ENCODE results near the gene CIAO2A. TPM values are rescaled to one million over a fixed set of nuclear protein-coding genes. Genes with fewer than 3 reads are reported as not detected.
"Not testable (repeated sequence)": the region's sequence is repeated elsewhere in the genome, so short reads cannot be mapped to it uniquely, and the experiment has no call there.

The CIAO2A gene
- total RNA-seq, 1 experiment from 2014 or later, result 74.4 TPM

DNA sequence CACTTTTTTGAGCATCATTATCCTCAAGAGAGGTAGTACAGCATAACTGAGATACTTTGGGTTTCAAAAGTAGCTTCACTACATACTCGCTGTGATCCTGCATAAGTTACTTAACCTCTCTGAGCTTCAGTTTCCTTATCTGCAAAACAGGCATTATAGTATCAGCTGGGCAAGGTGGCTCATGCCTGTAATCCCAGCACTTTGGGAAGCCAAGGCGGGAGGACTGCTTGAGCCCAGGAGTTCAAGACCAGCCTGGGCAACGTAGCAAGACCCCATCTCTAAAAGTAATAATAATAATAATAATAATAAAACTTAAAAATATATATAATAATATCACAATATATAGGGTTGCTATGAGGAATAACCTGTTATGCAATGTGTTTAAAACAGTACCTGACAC is 10.9 kb downstream of the CIAO2A start:
- TF ChIP-seq, protein P1, sequence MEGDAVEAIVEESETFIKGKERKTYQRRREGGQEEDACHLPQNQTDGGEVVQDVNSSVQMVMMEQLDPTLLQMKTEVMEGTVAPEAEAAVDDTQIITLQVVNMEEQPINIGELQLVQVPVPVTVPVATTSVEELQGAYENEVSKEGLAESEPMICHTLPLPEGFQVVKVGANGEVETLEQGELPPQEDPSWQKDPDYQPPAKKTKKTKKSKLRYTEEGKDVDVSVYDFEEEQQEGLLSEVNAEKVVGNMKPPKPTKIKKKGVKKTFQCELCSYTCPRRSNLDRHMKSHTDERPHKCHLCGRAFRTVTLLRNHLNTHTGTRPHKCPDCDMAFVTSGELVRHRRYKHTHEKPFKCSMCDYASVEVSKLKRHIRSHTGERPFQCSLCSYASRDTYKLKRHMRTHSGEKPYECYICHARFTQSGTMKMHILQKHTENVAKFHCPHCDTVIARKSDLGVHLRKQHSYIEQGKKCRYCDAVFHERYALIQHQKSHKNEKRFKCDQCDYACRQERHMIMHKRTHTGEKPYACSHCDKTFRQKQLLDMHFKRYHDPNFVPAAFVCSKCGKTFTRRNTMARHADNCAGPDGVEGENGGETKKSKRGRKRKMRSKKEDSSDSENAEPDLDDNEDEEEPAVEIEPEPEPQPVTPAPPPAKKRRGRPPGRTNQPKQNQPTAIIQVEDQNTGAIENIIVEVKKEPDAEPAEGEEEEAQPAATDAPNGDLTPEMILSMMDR (conservative IDR thresholded peaks at IDR 0.05), result no peak
- no CpG with 5 or more reads among the region's 3 CpGs for WGBS (ENCODE audit: extremely low coverage, insufficient read length, low lambda C conversion rate)
- Histone ChIP-seq H4K8ac (replicated peaks; ENCODE audit: insufficient read length, low read depth, low read length) (no peak overlapping the region), H2BK5ac (ENCODE audit: insufficient read length, low read length) (no peak overlapping the region), H3K56ac (ENCODE audit: insufficient read length, low read depth, low read length) (no peak overlapping the region), H2BK20ac (ENCODE audit: low read depth, low read length, poor library complexity, severe bottlenecking) (no peak overlapping the region), H3K9me3 (ENCODE audit: control insufficient read depth, low read depth, low read length) (no peaks in the 10 kb centered on the region), H3K23me2 (ENCODE audit: insufficient read length, low read depth, low read length, poor library complexity, severe bottlenecking) (no peaks in the 10 kb centered on the region), H2AFZ (ENCODE audit: low read length) (no peak overlapping the region), H2AK5ac (ENCODE audit: insufficient read length, low read length) (no peak overlapping the region), H3T11ph (ENCODE audit: low read length) (no peak overlapping the region), H3K14ac (ENCODE audit: insufficient read depth, low read length) (no peak overlapping the region), H3K9ac (ENCODE audit: extremely low read depth, insufficient read length, low read length) (no peak overlapping the region), H4K5ac (ENCODE audit: insufficient read length, low read depth, low read length) (no peak overlapping the region), H3K4me2 (ENCODE audit: insufficient read depth, insufficient read length, low read length) (no peak overlapping the region), H2BK12ac (ENCODE audit: insufficient read length, low read depth, low read length) (no peak overlapping the region), H3K79me1 (ENCODE audit: insufficient read depth, low read depth, low read length, poor library complexity, severe bottlenecking) (peaks cover 4% of the 10 kb centered on the region), H4K91ac (ENCODE audit: insufficient read length, low read depth, low read length) (no peak overlapping the region), H3K4ac (ENCODE audit: low read depth, low read length) (no peak overlapping the region), H4K20me1 (ENCODE audit: control insufficient read depth, insufficient read depth, insufficient read length) (no peaks in the 10 kb centered on the region), H3K23ac (ENCODE audit: insufficient read length, low read depth, low read length) (no peak overlapping the region), H3K27ac (ENCODE audit: insufficient read length, low read depth, low read length) (no peak overlapping the region), H2BK15ac (ENCODE audit: low read depth, low read length) (no peak overlapping the region), H3K79me2 (ENCODE audit: insufficient read depth, low read length) (no peaks in the 10 kb centered on the region; the same call in 1 of the 2 replicates), H3K4me1 (ENCODE audit: insufficient read depth, low read length) (no peaks in the 10 kb centered on the region), H3K18ac (ENCODE audit: insufficient read length, low read depth, low read length) (no peak overlapping the region), H3K27me3 (ENCODE audit: insufficient read depth, low read length) (no peaks in the 10 kb centered on the region), H2BK120ac (ENCODE audit: low read depth, low read length, poor library complexity, severe bottlenecking) (no peak overlapping the region)
- Mint-ChIP-seq H3K27ac (no peak overlapping the region), H3K4me1 (no peaks in the 10 kb centered on the region), H3K27me3 (ENCODE audit: low read depth) (no peaks in the 10 kb centered on the region), H3K9me3 (no peaks in the 10 kb centered on the region), H3K4me3 (no peak overlapping the region), H3K36me3 (ENCODE audit: insufficient read depth in 1 of 3, low read depth in 3 of 3) (peaks cover 15 to 30% (median 16%) of the 10 kb centered on the region in 3 experiments; a peak in 6 of 7 replicates)
- no peak for DNase-seq

DNA sequence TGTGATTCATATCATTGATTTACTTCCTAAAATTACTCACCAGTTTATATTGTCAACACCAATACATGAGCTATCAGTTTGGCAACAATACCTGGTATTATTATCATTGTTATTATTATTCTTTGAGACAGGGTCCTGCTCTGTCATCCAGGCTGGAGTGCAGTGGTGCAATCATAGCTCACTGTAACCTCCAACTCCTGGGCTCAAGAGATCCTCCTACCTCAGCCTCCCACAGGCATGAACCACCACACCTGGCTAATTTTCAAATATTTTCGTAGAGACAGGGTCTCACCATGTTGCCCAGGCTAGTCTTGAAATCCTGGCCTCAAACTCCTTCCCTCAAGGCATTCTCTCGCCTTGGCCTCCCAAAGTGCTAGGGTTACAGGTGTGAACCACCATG is 20.1 kb downstream of the CIAO2A start:
- no CpG with 5 or more reads among the region's 2 CpGs for WGBS (ENCODE audit: extremely low coverage, insufficient read length, low lambda C conversion rate)
- not testable (repeated sequence) for H3K23me2 ChIP-seq (ENCODE audit: insufficient read length, low read depth, low read length, poor library complexity, severe bottlenecking); H3K56ac ChIP-seq (ENCODE audit: insufficient read length, low read depth, low read length); H3K27ac ChIP-seq (ENCODE audit: insufficient read length, low read depth, low read length); H3K27me3 Mint-ChIP-seq (ENCODE audit: low read depth); H3K4me2 ChIP-seq (ENCODE audit: insufficient read depth, insufficient read length, low read length); H3K23ac ChIP-seq (ENCODE audit: insufficient read length, low read depth, low read length); H4K8ac ChIP-seq (replicated peaks; ENCODE audit: insufficient read length, low read depth, low read length); H3K9ac ChIP-seq (ENCODE audit: extremely low read depth, insufficient read length, low read length); H3K79me1 ChIP-seq (ENCODE audit: insufficient read depth, low read depth, low read length, poor library complexity, severe bottlenecking); H3K14ac ChIP-seq (ENCODE audit: insufficient read depth, low read length); H2BK15ac ChIP-seq (ENCODE audit: low read depth, low read length); H3K18ac ChIP-seq (ENCODE audit: insufficient read length, low read depth, low read length); H3K9me3 Mint-ChIP-seq; H3K79me2 ChIP-seq (ENCODE audit: insufficient read depth, low read length); H4K91ac ChIP-seq (ENCODE audit: insufficient read length, low read depth, low read length); DNase-seq; H2BK120ac ChIP-seq (ENCODE audit: low read depth, low read length, poor library complexity, severe bottlenecking); H2AFZ ChIP-seq (ENCODE audit: low read length); H2AK5ac ChIP-seq (ENCODE audit: insufficient read length, low read length); H3K27me3 ChIP-seq (ENCODE audit: insufficient read depth, low read length); H2BK12ac ChIP-seq (ENCODE audit: insufficient read length, low read depth, low read length); H2BK5ac ChIP-seq (ENCODE audit: insufficient read length, low read length); H4K20me1 ChIP-seq (ENCODE audit: control insufficient read depth, insufficient read depth, insufficient read length); H3K27ac Mint-ChIP-seq; H2BK20ac ChIP-seq (ENCODE audit: low read depth, low read length, poor library complexity, severe bottlenecking); H3K4me3 Mint-ChIP-seq; H3T11ph ChIP-seq (ENCODE audit: low read length); H3K4me1 ChIP-seq (ENCODE audit: insufficient read depth, low read length); H4K5ac ChIP-seq (ENCODE audit: insufficient read length, low read depth, low read length); H3K4ac ChIP-seq (ENCODE audit: low read depth, low read length); H3K9me3 ChIP-seq (ENCODE audit: control insufficient read depth, low read depth, low read length); H3K4me1 Mint-ChIP-seq
- peaks cover 6 to 32% (median 21%) of the 10 kb centered on the region in 3 experiments; a peak in 6 of 7 replicates for H3K36me3 Mint-ChIP-seq (ENCODE audit: insufficient read depth in 1 of 3, low read depth in 3 of 3)

Measured in H9 (cell line).